Measurements from ENCODE around the gene RNASEH2B.
A peak's percentile ranks its signal among the peaks of the same experiment; 100 is the strongest.

Gene RNASEH2B

GRCh38 chr13:50990818-50991506 is 81.4 kb downstream of the RNASEH2B start:
- no peak for DNase-seq (ENCODE audit: extremely low spot score)
- no peak for TF ChIP-seq CTCF (IDR thresholded peaks at IDR 0.05; ENCODE audit: control extremely low read depth, extremely low read depth, low read depth, missing control alignments)
- CTCF ChIA-PET = no interaction called here

GRCh38 chr13:50991579-50992521 is 82.3 kb downstream of the RNASEH2B start:
- ChIA-PET CTCF (interaction anchor here (1.0 to 1.5 kb wide), 4 partner anchors 11 to 78 kb away, joined by 3 to 4 read pairs (median 3); no protein-coding TSS in a partner anchor), POLR2A (no interaction called here)
- peak; percentile 48 for DNase-seq (ENCODE audit: extremely low spot score)
- TF ChIP-seq CTCF (IDR thresholded peaks at IDR 0.05; ENCODE audit: control extremely low read depth, extremely low read depth, low read depth, missing control alignments) = no peak

More at GRCh38 chr13:50990818-50991506, 81.4 kb downstream of the RNASEH2B start:
- POLR2A ChIA-PET = no interaction called here

- ChIA-PET POLR2A (no interaction called here), CTCF (interaction anchor here (0.9 to 1.5 kb wide), 6 partner anchors 10 to 73 kb away, joined by 3 to 4 read pairs (median 3); no protein-coding TSS in a partner anchor)
- no peak for TF ChIP-seq CTCF (IDR thresholded peaks at IDR 0.05; ENCODE audit: control extremely low read depth, extremely low read depth, low read depth, missing control alignments)
- no peak for DNase-seq (ENCODE audit: extremely low spot score)
Observed at GRCh38 chr13:50993371-50993770, 83.8 kb downstream of the RNASEH2B start.

- CTCF ChIA-PET = interaction anchor here (0.9 to 1.5 kb wide), 6 partner anchors 9 to 75 kb away, joined by 3 to 4 read pairs (median 3); no protein-coding TSS in a partner anchor
- POLR2A ChIA-PET = no interaction called here
- DNase-seq (ENCODE audit: extremely low spot score) = no peak
- no peak for TF ChIP-seq CTCF (IDR thresholded peaks at IDR 0.05; ENCODE audit: control extremely low read depth, extremely low read depth, low read depth, missing control alignments)
Observed at GRCh38 chr13:50993934-50994333, 84.3 kb downstream of the RNASEH2B start.

- POLR2A ChIA-PET = no interaction called here
- DNase-seq (ENCODE audit: extremely low spot score) = no peak
- no peak for TF ChIP-seq CTCF (IDR thresholded peaks at IDR 0.05; ENCODE audit: control extremely low read depth, extremely low read depth, low read depth, missing control alignments)
- CTCF ChIA-PET = interaction anchor here (1.4 to 1.5 kb wide), 3 partner anchors 9 to 75 kb away, joined by 3 to 4 read pairs (median 4); no protein-coding TSS in a partner anchor
Observed at GRCh38 chr13:50994651-50995050, 85.1 kb downstream of the RNASEH2B start.

- CTCF ChIA-PET = interaction anchor here (0.6 to 1.4 kb wide), 3 partner anchors 10 to 48 kb away, joined by 3 read pairs; no protein-coding TSS in a partner anchor
- DNase-seq (ENCODE audit: extremely low spot score) = no peak
- no peak for TF ChIP-seq CTCF (IDR thresholded peaks at IDR 0.05; ENCODE audit: control extremely low read depth, extremely low read depth, low read depth, missing control alignments)
- POLR2A ChIA-PET = no interaction called here
Observed at GRCh38 chr13:50995854-50996253, 86.3 kb downstream of the RNASEH2B start.
